Measurements from ENCODE around the gene KHDRBS1. TPM values are rescaled to one million over a fixed set of nuclear protein-coding genes. Genes with fewer than 3 reads are reported as not detected.

The KHDRBS1 gene
- total and polyA plus RNA-seq, 2 of the 13 experiments (the other 11 are each of a cell fraction or from before 2014, with no cell fraction given), result 25.1 to 39.0 TPM

DNA sequence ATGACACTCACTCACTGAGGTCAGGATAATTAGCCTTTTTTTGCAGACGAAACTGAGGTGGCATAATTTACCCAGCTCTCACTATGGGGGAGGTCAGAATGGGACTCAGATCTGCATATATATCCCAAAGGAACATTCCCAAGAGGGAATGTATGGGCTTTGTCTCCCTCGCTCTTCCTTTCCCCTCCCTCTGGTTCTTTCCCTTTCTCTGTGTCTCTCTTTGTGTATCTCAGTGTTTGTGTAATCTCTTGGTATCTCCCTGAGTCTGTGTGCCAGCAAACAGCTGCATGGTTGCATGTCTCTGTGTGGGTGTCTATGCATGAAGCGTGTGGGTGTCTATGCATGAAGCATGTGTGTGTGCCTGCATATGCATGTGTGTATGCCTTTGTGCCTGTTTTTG lies 63.8 kb downstream of the KHDRBS1 start (continued):
- TF ChIP-seq, protein P1, sequence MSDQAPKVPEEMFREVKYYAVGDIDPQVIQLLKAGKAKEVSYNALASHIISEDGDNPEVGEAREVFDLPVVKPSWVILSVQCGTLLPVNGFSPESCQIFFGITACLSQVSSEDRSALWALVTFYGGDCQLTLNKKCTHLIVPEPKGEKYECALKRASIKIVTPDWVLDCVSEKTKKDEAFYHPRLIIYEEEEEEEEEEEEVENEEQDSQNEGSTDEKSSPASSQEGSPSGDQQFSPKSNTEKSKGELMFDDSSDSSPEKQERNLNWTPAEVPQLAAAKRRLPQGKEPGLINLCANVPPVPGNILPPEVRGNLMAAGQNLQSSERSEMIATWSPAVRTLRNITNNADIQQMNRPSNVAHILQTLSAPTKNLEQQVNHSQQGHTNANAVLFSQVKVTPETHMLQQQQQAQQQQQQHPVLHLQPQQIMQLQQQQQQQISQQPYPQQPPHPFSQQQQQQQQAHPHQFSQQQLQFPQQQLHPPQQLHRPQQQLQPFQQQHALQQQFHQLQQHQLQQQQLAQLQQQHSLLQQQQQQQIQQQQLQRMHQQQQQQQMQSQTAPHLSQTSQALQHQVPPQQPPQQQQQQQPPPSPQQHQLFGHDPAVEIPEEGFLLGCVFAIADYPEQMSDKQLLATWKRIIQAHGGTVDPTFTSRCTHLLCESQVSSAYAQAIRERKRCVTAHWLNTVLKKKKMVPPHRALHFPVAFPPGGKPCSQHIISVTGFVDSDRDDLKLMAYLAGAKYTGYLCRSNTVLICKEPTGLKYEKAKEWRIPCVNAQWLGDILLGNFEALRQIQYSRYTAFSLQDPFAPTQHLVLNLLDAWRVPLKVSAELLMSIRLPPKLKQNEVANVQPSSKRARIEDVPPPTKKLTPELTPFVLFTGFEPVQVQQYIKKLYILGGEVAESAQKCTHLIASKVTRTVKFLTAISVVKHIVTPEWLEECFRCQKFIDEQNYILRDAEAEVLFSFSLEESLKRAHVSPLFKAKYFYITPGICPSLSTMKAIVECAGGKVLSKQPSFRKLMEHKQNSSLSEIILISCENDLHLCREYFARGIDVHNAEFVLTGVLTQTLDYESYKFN (CRISPR knock-in tag; conservative IDR thresholded peaks at IDR 0.05), result no peak
- TF ChIP-seq HNRNPUL1 (IDR thresholded peaks at IDR 0.05; ENCODE audit: low read depth, low read length) (no peak), ZNF451 (CRISPR knock-in tag; IDR thresholded peaks at IDR 0.05) (no peak), ZNF253 (CRISPR knock-in tag; IDR thresholded peaks at IDR 0.05; ENCODE audit: borderline replicate concordance) (no peak)

DNA sequence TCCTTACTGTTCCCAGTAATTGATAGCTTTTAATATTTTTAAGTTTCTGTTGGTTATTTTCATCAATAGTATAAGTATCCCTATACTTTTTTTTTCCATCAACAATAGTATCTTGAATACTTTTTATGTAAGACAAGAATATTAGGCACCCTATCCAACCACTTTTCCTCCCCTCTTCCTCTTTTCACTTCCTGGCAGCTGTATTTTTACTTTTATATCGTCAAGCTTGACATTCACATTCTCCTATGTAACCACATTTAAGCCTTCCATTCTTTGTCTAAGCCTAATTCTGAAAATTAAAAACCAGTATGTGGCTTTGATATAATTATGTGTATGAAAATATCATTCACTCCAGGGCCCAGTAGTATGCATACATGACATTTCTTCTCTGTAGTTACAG lies 68.4 kb downstream of the KHDRBS1 start:
- intact Hi-C loops (cut with micrococcal nuclease; ENCODE audit: unreplicated experiment) (no loop called here), in situ Hi-C loops (cut with HindIII; ENCODE audit: extremely low pct_ligation_motif_present, low pct_unique_long_range_greater_than_20kb) (no loop called here)
- Histone ChIP-seq H3K27me3 (ENCODE audit: control insufficient read depth in 1 of 2, insufficient read depth in 2 of 2, low read length in 2 of 2) (no peaks in the 10 kb centered on the region), H3K4me2 (ENCODE audit: low read depth, low read length) (no peak overlapping the region), H3K4me1 (ENCODE audit: insufficient read depth, low read length) (no peaks in the 10 kb centered on the region), H3K79me2 (ENCODE audit: insufficient read depth, low read length) (no peaks in the 10 kb centered on the region), H4K20me1 (ENCODE audit: insufficient read depth, low read length) (no peaks in the 10 kb centered on the region), H3K9me3 (ENCODE audit: low read length) (no peaks in the 10 kb centered on the region), H3K9ac (ENCODE audit: insufficient read depth, low read depth, low read length) (no peak overlapping the region), H3K4me3 (replicated peaks in 1 of 3; ENCODE audit: insufficient read depth in 1 of 3, low read depth in 2 of 3, low read length in 3 of 3) (no peak overlapping the region), H3K27ac (ENCODE audit: extremely low read length, insufficient read depth, low read length) (no peak overlapping the region), H3K36me3 (replicated peaks in 1 of 2; ENCODE audit: control insufficient read depth in 1 of 2, insufficient read depth in 2 of 2, low read length in 2 of 2) (peaks cover 6 to 17% of the 10 kb centered on the region in 2 experiments; a peak in 4 of 5 replicates), H2AFZ (ENCODE audit: low read length) (no peak overlapping the region)
- no peak for DNase-seq (ENCODE audit: low spot score)
- POLR2A ChIA-PET, result no interaction called here
- CTCF ChIA-PET (ENCODE audit: low intra/inter-chr PET ratio, low total read pairs), result no interaction called here
- FAIRE-seq, result no peak
- WGBS (ENCODE audit: low lambda C conversion rate), result 94% methylated on average over 1 of the region's 1 CpG
- BruUV-seq (replicated peaks), result no TSS peak
- no peak for ATAC-seq
- TF ChIP-seq, protein P2, sequence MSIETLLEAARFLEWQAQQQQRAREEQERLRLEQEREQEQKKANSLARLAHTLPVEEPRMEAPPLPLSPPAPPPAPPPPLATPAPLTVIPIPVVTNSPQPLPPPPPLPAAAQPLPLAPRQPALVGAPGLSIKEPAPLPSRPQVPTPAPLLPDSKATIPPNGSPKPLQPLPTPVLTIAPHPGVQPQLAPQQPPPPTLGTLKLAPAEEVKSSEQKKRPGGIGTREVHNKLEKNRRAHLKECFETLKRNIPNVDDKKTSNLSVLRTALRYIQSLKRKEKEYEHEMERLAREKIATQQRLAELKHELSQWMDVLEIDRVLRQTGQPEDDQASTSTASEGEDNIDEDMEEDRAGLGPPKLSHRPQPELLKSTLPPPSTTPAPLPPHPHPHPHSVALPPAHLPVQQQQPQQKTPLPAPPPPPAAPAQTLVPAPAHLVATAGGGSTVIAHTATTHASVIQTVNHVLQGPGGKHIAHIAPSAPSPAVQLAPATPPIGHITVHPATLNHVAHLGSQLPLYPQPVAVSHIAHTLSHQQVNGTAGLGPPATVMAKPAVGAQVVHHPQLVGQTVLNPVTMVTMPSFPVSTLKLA (IDR thresholded peaks at IDR 0.05), result no peak
- no peak for TF ChIP-seq ZNF607 (CRISPR knock-in tag; IDR thresholded peaks at IDR 0.05; ENCODE audit: borderline replicate concordance)
- TF ChIP-seq PRMT3 (CRISPR knock-in tag; IDR thresholded peaks at IDR 0.05; ENCODE audit: borderline replicate concordance, low read depth), result no peak
- TF ChIP-seq CREB1 (IDR thresholded peaks at IDR 0.05), result no peak
- no peak for TF ChIP-seq CREB1 (CRISPR knock-in tag; IDR thresholded peaks at IDR 0.05)
- TF ChIP-seq, protein P3, sequence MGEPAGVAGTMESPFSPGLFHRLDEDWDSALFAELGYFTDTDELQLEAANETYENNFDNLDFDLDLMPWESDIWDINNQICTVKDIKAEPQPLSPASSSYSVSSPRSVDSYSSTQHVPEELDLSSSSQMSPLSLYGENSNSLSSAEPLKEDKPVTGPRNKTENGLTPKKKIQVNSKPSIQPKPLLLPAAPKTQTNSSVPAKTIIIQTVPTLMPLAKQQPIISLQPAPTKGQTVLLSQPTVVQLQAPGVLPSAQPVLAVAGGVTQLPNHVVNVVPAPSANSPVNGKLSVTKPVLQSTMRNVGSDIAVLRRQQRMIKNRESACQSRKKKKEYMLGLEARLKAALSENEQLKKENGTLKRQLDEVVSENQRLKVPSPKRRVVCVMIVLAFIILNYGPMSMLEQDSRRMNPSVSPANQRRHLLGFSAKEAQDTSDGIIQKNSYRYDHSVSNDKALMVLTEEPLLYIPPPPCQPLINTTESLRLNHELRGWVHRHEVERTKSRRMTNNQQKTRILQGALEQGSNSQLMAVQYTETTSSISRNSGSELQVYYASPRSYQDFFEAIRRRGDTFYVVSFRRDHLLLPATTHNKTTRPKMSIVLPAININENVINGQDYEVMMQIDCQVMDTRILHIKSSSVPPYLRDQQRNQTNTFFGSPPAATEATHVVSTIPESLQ (CRISPR knock-in tag; conservative IDR thresholded peaks at IDR 0.05), result no peak
- TF ChIP-seq, protein P4, sequence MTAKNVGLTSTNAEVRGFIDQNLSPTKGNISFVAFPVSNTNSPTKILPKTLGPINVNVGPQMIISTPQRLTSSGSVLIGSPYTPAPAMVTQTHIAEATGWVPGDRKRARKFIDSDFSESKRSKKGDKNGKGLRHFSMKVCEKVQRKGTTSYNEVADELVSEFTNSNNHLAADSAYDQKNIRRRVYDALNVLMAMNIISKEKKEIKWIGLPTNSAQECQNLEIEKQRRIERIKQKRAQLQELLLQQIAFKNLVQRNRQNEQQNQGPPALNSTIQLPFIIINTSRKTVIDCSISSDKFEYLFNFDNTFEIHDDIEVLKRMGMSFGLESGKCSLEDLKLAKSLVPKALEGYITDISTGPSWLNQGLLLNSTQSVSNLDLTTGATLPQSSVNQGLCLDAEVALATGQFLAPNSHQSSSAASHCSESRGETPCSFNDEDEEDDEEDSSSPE (CRISPR knock-in tag; IDR thresholded peaks at IDR 0.05), result no peak
- no peak for TF ChIP-seq SMARCC2 (IDR thresholded peaks at IDR 0.05)
- no peak for TF ChIP-seq GZF1 (CRISPR knock-in tag; IDR thresholded peaks at IDR 0.05)
- TF ChIP-seq HOXA3 (CRISPR knock-in tag; IDR thresholded peaks at IDR 0.05), result no peak
- TF ChIP-seq FOXJ3 (CRISPR knock-in tag; IDR thresholded peaks at IDR 0.05; ENCODE audit: borderline replicate concordance), result no peak
- TF ChIP-seq ZNF225 (CRISPR knock-in tag; IDR thresholded peaks at IDR 0.05), result no peak
- TF ChIP-seq KLF16 (CRISPR knock-in tag; IDR thresholded peaks at IDR 0.05), result no peak
